A204.1 (cell line): ENCODE measurements around the gene ANKRD44.

Experiments used
- FAIRE-seq: peaks from 2 replicates; lab custom pipeline; 2012; peaks lifted over from hg19 to GRCh38; lab: Jason Lieb, UNC

Gene ANKRD44

DNA sequence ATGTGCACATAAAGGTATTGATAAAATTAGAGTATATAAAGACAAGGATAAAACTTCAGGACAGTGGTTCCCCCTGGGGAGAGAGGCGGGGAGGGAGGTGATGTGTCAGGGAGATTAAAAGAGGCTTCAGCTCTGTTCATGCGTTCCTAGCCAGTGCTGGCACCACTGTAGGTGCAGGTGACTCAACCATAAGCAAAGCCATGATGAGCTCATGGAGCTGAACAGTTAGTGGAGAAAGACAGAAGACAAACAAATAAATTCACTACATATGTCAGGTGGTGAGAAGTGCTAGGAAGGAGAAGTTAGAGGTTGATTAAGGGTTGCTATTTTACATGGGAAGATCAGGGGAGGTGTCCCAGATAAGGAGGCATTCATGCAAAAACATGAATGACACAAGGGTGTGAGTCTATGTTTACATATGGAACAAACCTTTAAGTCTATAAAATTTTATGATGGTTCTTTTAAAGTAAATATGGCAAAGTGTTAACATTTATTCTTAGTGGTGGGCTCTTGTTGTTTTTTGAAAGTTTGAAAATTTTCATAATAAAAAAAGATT lies 136.0 kb downstream of the ANKRD44 start:
- FAIRE-seq, result no peak

DNA sequence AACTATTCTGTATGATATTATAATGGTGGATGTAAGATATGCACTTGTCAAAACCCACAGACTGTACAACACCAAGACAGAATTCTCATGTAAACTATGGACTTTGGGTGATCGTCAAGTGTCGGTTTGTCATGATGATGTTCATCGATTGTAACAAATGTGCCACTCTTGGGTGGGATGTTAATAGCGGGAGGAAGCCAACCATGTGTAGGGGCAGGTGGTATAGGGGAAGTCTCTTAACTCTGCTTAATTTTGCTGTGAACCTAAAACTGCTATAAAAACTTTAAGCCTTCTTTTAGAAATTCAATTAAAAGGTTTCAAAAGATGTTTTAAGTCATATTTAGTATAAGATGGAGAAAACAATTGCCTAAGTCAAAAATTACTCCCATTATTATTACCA lies 139.0 kb downstream of the ANKRD44 start:
- no peak for FAIRE-seq

DNA sequence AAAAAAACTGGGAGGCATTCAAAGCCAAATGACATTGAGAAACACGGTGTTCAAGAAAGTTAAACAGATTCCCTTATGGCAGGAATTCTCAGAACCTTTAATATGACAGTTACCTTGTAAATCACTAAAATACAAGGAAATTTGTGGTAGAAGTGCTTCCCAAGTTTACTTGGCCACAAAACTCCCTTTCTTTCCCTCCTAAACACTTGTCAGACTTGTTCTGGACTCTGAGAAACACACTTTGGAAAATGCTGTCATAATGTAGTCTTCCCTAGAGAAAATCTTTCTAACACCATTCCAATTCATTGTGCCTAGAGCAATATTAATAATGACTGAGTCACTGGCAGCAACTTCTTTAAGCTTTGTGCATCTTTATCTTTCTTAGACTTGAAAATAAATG lies 140.4 kb downstream of the ANKRD44 start:
- no peak for FAIRE-seq

DNA sequence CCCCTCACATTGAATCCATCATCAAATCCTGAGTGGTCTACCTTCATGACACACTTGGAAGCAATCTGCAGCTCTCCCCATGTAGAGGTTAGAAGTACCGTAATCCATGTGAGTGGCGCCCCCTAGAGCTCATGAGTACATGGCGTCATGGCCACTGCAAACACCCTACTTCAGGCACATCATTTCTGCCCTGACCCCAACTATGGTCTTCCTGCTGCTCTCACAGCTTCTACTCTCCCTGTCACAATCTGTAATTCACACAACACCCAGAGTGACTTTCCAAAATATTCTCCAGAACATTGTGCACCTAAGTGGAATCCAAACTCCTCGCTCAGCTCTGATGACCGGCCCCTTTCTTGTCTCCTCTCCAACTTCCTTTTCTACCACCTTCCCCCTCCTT lies 141.9 kb downstream of the ANKRD44 start:
- FAIRE-seq, result no peak

DNA sequence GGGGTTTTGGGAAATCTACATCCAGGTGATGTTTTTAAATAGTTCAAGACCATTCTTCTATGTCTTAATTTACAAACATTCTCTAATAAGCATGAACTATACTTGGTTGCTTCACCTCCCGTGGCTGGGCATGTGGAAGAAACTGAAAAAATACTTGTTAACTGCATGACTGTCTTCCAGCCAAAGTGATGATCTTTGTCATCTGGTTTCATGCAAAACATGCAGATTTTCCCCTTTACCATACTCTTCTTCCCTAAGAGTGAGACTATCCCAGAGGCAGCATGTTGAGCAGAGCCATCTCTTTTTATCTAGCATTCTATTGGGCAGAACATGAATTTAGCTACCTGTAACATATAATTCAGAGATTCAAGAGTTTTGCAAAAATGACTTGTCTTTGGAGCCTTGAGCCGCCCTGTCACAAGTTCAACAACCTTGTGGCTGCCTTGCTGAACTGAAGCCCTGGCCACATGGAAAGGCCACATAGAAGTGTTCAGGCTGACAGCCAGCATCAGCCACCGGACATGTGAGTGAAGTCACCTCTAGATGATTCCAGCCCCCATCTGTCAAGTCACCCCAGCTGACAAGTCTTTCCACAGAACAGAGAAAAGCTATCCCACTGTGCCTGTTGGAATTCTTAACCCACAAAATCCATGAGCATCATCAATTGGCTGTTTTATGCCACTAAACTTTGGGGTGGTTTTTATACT lies 142.8 kb downstream of the ANKRD44 start:
- FAIRE-seq, result no peak

DNA sequence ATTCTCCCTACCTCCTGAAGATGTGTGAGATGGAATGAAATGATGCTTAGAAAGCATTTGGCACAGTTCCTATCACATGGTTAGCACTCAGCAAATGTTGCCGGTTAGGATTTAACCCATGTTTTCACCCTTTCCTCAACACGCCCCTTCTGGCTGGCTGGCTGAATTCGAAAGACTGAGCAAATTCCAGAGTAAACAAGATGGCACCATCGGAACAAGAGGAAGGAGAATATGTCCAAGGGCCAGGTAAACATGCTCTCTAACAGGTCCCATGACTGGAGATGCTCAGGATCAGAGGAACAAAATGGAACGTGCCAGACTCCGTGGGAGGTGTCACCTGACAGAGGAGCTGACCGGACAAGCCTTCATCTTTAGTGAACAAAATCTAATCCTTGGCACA lies 145.6 kb downstream of the ANKRD44 start:
- no peak for FAIRE-seq

DNA sequence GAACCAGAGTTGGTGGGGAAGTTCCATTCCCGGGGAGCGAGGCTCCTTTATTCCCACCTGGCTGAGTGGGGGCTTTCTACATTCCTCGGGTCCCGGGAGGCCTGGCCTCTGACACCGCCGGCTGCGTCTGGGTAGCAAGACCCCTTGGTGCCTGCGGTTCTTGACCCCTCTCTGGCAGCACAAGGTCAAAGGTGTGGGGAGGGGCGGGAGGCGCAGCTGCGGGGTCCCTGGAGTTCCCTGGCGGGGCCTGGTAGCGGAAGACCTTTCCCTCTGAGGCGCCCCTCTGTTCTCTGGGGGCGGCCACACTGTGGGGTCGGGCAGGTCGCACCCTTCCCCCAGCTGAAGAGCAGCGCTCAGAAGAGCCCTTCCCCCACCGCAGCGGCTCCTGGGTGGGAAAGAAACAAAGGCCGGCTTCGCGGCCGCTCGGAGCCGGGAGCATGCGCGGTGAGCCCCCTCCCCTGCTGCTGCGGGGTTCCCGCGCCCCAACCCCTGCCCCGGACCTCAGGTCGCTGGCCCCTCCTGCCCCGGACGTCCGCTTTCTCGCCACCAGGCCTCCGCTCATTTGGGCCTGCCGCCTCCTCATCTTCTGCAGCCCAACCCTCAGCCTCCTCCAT lies 146.3 kb downstream of the ANKRD44 start:
- FAIRE-seq, result no peak

DNA sequence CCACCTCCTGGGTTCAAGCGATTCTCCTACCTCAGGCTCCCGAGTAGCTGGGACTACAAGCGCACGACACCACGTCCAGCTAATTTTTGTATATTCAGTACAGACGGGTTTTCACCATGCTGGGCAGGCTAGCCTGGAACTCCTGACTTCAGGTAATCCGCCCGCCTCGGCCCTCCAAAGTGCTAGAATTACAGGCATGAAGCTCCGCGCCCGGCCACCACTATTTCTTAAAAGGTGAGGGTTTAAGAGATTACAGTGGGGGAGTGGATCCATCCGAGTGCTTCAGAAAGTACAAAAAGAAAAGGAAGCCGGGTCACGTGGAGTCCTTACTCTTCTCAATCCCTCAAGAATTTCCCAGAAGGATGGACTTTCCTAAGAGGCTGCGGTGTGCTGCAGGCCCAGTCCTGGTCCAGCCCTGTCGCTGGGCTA lies 146.9 kb downstream of the ANKRD44 start:
- no peak for FAIRE-seq

DNA sequence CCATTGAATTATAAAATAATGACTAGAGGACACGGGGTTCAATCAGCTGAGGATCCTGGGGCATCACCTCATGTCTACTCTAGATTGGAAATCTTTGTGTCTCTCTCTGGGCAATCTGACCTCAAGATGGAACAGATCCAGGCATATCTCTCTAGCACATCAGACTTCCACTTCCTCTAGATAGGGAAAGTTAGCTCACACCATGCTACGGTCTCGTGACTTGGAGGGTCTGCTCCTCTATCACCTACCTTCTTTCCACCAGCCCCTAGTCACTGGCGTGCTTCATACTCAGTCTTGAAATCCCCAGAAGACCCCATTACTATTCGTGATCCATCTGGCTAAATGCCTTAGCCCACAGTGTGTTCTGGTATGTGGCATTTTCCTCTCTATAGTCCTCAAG lies 148.8 kb downstream of the ANKRD44 start:
- no peak for FAIRE-seq

DNA sequence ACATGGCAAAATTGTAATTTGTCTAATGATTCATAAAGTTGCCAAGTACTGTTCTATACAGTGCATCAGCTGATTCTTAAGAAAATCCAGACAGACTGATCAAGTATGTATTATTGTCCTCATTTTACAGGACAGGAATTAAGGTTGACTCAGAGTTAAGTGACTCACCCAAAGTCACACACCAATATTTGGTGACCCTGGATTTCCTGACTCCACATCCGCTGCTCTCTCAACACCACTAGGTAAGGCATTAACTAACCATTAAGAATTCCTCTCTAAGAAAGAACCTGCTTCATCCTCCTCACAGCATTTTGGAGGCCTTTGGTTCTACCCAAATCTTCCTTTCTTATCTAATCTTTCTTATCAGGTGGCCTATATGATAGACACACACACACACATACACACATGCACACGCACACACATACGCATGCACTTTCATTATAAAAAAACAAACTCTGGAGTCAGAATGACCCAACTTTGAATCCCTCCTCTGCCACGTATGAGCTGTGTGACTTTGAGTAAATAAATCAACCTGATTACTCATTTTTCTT lies 150.8 kb downstream of the ANKRD44 start:
- FAIRE-seq, result no peak

DNA sequence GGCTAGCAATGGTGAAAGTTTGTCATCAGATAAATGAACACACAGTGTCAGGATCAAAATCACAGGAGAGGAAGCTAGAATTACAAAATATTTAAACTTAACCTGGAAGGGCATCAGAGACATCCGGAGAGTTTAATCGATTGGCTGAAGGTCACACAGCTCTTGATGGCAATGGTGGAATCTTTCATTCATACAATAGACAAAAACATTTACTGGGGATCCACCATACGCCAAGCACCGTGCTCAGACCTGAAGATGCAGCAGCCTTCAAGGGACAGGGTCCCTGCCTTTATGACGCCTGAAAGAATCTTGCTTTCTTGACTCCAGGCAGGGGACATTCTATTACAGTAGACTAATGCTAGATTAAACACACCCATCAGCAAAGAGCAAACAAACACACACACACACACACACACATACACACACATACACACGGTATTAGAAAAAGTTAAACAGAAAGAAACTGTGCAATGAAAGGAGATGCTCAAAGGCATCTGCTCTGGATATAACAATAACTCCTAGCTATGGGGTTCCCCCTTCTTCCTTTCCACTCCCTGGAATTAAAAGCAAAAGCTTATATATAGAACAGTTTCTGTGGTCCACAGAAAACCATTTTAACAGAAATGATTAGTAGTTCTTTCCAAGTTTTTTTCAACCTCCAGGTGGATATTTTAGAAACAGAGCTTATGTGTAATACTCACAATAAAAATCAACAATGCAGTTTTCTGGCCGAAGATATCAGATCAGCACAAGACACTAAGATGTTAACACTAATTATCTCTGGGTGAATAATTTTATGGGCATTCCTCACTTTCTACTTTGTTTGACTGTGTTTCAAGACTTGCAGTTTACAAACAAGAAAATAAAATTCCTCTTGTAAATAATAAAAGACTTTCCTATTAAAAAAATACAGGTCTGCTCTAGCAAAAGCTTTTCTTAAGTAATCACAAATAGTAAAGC lies 151.7 kb downstream of the ANKRD44 start:
- no peak for FAIRE-seq

DNA sequence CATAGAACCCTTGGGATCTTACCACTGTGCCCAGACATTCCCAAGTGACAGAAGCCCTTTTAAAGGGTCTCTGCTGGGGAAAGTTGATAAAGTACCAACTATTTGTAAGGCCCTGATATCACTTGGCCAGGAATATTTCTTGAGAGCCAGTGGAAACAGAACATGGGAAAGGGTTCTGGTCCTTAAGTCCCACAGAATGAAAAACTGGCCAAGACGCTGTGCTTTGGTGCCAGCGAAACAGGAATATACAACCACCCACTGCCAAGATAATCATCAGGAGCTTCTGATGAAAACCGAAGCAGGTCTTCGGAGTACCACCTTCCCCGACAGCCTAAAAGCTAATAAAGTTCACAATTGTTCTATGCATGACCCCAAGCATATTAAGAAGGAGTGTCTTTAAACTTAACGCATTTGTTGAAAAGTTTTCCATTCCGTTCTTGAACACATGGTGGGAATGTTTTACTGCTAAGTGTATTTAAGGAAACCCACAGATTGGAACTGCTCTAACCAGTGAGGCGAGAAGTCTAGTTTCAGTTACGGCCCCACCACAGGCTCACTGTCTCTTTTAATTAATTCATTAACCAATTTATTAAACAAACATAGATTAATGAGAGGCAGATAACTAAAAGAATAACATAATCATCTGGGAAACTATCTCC lies 152.6 kb downstream of the ANKRD44 start:
- no peak for FAIRE-seq

DNA sequence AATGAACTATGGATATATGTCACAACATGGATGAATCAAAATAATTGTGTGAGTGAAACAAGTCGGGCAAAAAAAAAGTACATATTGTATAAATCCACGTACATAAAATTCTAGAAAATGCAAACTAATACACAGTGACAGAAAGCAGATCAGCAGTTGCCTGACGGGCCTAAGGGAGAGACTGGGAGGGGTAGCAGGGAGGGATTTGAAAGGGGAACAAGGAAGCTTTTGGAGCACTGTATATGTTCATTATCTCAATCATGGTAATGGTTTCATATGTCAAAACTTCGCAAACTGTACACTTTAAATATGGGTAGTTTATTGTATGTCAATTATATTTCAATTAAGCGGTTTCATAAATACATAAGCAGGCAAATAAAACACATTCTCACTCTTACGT lies 153.8 kb downstream of the ANKRD44 start:
- no peak for FAIRE-seq

DNA sequence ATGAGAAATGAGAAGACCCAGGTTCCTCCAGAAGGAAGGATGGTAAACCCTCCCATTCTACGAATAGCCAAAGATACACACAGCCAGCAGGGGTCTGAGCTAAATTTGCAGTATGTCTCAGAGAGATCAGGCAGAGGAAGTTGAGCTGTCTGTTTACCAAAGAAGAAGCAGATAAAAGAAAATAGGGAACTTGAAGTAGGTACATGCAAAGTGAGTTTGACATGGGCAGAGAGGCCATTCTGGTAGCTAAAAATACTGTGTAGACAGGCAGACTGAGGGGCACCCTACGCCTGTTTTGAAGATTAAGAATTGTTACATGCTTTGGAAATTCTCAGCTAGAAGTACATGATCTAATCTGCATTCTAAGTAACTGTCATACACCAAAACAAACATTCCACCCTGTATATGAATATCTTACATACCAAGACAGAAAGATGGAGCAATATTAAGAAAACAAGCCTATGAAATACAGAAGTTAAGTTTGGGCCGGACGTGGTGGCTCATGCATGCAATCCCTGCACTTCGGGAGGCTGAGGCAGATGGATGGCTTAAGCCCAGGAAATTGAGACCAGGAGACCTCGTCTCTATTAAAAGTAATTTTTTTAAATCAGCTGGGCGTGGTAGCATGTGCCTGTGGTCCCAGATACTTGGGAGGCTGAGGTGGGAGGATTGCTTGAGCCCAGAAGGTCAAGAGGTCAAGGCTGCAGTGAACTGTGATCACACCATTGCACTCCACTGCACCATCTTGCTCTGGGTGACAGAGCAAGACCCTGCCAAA lies 157.9 kb downstream of the ANKRD44 start:
- FAIRE-seq, result no peak

DNA sequence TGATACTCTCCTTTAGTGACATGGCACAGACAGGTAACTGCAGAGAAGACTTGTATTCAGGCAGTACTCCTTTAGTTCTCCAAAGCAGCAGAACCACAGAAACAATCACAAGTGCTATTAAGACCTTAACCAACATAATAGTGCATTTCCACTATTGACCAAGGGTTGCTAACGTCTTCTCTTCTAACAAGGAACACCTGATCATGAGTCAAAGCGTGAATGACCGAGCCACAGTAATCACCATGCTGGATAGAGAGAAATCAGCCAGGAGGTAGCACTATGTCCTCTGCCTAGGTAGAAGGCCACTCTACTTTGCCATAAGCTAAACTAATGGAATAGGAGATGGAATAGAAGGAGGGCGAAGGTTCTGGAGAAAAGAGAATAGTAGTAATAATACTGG lies 161.0 kb downstream of the ANKRD44 start:
- FAIRE-seq, result no peak

DNA sequence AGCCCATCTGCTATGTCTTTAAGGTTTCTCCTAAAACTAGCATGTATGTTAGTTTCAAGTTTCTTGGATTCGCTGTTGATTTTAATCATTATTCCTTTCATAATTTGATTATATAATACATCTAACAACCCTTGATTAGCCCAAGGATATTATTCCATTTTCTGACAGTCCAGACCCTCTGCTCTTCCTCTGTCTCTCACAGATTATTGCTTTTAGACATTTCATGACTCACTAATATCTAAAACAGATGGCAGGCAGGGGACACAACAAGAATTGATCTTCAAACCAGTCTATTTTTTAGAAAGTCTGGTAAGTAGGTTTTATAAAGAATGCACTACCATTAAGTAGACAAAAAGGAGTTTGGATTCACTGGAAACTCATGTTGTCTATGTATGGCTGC lies 162.2 kb downstream of the ANKRD44 start:
- no peak for FAIRE-seq

DNA sequence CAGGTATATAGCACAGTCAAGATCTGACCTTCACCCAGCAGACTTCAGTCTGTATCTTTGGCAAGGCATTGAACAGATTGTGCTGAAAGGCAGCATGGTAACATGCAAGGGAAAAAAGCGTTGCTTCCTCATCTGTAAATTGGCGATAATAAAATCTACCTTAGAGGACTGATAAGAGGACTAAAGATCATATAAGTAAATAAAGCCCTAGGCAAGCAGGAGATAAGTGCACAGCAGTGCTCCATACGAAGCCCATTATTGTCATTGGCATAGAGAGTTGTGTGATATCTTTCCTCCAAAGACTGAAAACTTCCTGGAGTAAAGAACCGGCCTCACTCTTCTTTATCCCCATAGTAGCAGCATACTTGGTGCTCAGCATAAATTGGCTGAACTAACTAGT lies 162.6 kb downstream of the ANKRD44 start:
- no peak for FAIRE-seq

DNA sequence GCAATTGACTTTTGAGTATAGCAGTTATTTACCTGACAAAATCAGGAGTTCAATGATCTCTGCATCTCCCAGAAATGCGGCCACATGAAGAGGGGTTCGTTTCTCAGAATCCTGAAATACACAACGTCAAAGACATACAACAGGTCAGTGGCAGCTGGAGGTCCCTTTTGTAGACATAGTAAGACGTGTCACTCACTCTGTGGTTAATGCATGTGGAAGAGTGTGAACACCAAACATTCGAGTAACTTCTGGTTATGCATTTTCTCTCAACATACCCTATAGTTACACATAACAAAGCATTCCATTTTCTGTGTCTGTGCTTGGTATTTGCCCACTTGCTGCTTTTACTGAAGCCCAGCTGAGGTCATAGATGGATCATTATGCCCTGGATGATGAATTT lies 163.6 kb downstream of the ANKRD44 start:
- no peak for FAIRE-seq

DNA sequence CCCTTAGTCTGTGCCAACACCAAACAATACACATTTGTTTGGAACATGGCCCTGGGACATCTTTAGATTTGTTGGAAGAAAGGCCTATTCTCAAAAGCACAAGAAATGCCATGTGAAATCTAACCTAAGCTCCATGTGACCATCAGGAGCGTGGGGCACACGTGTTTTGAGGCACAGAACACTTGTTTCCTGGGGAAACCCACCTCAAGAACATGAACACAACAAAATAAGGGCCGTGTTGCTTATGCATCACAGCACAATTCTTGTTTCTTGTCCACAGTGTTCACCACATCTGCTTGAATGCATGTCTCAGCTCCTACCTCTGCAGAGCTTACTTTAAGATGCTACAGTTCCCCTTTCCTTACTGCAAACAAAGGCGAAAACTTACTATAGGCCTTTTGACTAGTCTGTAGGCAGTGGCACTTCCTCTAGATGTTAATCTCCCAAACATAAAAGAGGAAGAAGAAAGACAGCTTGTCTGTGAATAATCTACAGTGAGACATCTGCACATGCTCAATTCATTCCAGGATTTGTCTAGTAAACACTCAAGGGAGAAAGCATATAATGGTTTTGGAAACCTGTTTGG lies 165.0 kb downstream of the ANKRD44 start:
- no peak for FAIRE-seq

DNA sequence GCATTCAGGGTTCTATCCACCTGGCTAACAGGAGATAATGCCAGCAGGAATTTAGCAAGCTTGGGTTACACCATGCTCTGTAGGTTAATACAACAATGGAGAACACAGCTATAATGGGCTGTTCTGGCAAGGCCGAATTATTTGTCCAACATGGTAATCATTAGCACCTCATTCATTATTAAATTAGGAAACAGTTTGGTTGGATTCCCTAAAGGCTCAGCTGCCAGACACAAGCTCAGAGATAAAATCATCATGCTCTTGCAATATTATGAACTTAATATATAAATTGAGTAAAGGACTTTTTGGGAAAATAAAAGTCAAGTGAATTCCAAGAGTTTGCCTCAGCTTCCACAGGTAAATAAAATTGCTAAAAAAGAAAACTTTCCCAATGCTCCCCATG lies 166.4 kb downstream of the ANKRD44 start:
- no peak for FAIRE-seq
